ENCODE measurements around the gene HPN. TPM values are rescaled to one million over a fixed set of nuclear protein-coding genes. Genes with fewer than 3 reads are reported as not detected.

Gene HPN
- total RNA-seq, 1 experiment from 2014 or later, result 10.6 TPM

GRCh38 chr19:35109395-35110112, 68.0 kb downstream of the HPN start:
- Histone ChIP-seq H3T11ph (ENCODE audit: low read length) (no peak overlapping the region), H4K20me1 (ENCODE audit: control insufficient read depth, insufficient read depth, insufficient read length) (peaks cover 7% of the 10 kb centered on the region), H3K27ac (ENCODE audit: insufficient read length, low read depth, low read length) (no peak overlapping the region), H3K9ac (ENCODE audit: extremely low read depth, insufficient read length, low read length) (no peak overlapping the region), H3K14ac (ENCODE audit: insufficient read depth, low read length) (no peak overlapping the region), H2BK120ac (ENCODE audit: low read depth, low read length, poor library complexity, severe bottlenecking) (no peak overlapping the region), H3K4me1 (ENCODE audit: insufficient read depth, low read length) (no peaks in the 10 kb centered on the region), H3K23me2 (ENCODE audit: insufficient read length, low read depth, low read length, poor library complexity, severe bottlenecking) (no peaks in the 10 kb centered on the region), H3K4ac (ENCODE audit: low read depth, low read length) (no peak overlapping the region), H2BK20ac (ENCODE audit: low read depth, low read length, poor library complexity, severe bottlenecking) (no peak overlapping the region), H2BK12ac (ENCODE audit: insufficient read length, low read depth, low read length) (no peak overlapping the region), H3K27me3 (ENCODE audit: insufficient read depth, low read length) (no peaks in the 10 kb centered on the region), H2BK15ac (ENCODE audit: low read depth, low read length) (no peak overlapping the region), H2AFZ (ENCODE audit: low read length) (no peak overlapping the region), H3K23ac (ENCODE audit: insufficient read length, low read depth, low read length) (no peak overlapping the region), H4K5ac (ENCODE audit: insufficient read length, low read depth, low read length) (no peak overlapping the region), H4K8ac (replicated peaks; ENCODE audit: insufficient read length, low read depth, low read length) (no peak overlapping the region), H4K91ac (ENCODE audit: insufficient read length, low read depth, low read length) (no peak overlapping the region), H3K79me1 (ENCODE audit: insufficient read depth, low read depth, low read length, poor library complexity, severe bottlenecking) (no peaks in the 10 kb centered on the region), H3K4me2 (ENCODE audit: insufficient read depth, insufficient read length, low read length) (no peak overlapping the region), H3K9me3 (ENCODE audit: control insufficient read depth, low read depth, low read length) (no peaks in the 10 kb centered on the region), H3K79me2 (ENCODE audit: insufficient read depth, low read length) (no peaks in the 10 kb centered on the region), H3K18ac (ENCODE audit: insufficient read length, low read depth, low read length) (no peak overlapping the region), H3K56ac (ENCODE audit: insufficient read length, low read depth, low read length) (no peak overlapping the region), H2BK5ac (ENCODE audit: insufficient read length, low read length) (no peak overlapping the region), H2AK5ac (ENCODE audit: insufficient read length, low read length) (no peak overlapping the region)
- H3K4me1 Mint-ChIP-seq, result peaks cover 13 to 23% of the 10 kb centered on the region in 2 experiments
- H3K4me3 Mint-ChIP-seq, result no peak overlapping the region
- H3K27me3 Mint-ChIP-seq (ENCODE audit: low read depth), result peaks cover 1% of the 10 kb centered on the region; the same call in 1 of the 2 replicates
- DNase-seq, result no peak
- no peak overlapping the region; a peak in 1 of 7 replicates for H3K27ac Mint-ChIP-seq
- H3K9me3 Mint-ChIP-seq, result peaks cover 0 to 6% of the 10 kb centered on the region in 2 experiments; a peak in 3 of 5 replicates
- H3K36me3 Mint-ChIP-seq (ENCODE audit: insufficient read depth in 1 of 3, low read depth in 3 of 3), result peaks cover 0 to 2% (median 0%) of the 10 kb centered on the region in 3 experiments; a peak in 3 of 7 replicates
- no peak for TF ChIP-seq CTCF (conservative IDR thresholded peaks at IDR 0.05)
- WGBS (ENCODE audit: extremely low coverage, insufficient read length, low lambda C conversion rate), result no CpG with 5 or more reads among the region's 22 CpGs

Data from H9 (cell line).